ENCODE results near the gene GLT1D1.

Gene GLT1D1

GRCh38 chr12:128916425-128916824 lies 63.1 kb downstream of the GLT1D1 start:
- no peak for DNase-seq

DNA sequence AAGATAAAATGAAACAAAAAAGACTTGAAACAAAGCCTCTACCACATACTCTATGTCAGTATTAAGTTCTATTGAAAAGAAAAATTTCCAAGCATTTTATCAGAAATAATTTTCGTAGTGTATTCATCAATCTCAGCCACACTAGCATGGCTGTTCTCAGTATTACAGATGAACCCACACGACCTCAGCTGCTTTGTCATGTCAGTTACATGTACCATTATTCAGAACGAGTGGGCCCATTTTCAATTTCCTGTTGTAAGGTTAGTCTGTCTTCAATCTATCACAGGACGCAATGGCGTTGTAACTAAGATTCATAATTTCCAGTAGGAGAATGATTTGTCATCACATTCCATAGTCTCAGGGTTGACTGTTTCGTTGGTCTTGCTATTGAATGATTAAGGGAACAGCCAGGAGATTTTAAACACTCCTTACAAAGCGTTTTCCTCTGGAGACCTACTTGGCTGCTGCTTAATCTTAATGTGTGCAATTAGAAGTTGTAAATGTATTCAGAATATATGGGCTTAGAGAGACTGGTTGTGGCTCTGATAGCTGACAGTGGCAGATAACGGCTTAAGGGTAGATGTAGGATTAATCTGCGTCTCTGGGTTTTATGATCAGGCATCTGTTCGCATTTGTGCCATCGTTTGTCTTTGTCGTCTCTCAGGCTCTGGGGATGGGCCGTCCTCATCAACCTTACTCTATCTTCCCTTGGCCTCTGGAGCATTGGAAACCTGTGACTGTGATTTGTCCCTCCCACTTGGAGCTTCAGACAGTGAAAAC lies 65.4 kb downstream of the GLT1D1 start:
- DNase-seq = no peak

DNA sequence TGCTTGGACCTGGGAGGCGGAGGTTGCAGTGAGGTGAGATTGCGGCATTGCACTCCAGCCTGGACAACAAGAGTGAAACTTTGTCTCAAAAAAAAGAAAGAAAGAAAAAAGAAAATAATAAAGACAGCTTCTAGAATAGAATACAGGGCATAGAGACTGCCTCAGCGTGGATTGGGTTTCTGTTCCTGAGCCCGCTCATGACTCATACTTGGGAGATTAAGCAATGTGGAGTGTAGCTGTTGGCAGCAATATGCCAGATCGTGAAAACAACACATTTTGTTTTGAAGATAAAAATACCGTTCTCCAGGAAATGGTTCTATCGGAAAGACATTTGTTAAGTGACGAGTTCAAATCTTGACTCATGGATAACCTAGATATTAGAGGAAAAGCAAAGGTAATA lies 67.2 kb downstream of the GLT1D1 start:
- DNase-seq = no peak

DNA sequence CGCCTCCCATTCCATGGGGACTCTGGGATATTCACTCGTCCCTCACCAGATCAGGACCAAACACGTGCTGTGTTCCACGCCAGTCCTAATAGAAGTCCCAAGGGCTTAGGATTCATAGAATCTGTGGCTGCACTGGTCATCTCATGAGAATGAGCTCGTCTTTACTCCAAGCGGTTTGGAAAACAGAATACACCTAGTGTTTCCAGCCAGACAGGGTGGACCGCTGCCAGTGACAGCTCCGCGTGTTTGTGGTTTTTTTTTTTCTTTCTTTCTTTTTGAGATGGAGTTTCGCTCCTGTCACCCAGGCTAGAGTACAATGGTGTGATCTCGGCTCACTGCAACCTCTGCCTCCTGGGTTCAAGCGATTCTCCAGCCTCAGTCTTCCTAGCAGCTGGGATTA lies 75.1 kb downstream of the GLT1D1 start:
- DNase-seq = no peak

- DNase-seq = no peak
These were observed 75.8 kb downstream of the GLT1D1 start for GRCh38 chr12:128929057-128929456.

GRCh38 chr12:128930606-128931005 lies 77.3 kb downstream of the GLT1D1 start:
- DNase-seq = no peak

- DNase-seq = no peak
These were observed 79.2 kb downstream of the GLT1D1 start for GRCh38 chr12:128932521-128932920.

DNA sequence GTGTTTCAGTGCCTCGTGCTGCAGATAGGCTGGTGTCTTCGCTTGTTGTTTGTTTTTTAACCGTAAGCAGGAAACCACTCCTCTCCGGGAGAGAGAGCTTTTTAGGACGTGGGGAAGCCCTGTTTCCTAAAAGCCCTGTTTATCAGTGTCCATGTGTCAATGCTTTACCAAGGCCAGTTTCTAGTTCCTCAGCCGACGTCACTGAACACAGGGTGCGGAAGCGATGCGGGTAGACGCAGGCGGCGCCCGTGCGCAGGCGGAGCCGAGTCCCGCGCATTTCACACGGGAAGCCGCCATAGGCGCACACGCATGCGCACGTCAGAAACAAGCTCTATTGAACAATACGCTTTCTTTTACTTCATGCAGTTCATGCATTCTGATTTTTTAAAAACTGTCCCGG lies 79.8 kb downstream of the GLT1D1 start:
- DNase-seq = no peak

DNA sequence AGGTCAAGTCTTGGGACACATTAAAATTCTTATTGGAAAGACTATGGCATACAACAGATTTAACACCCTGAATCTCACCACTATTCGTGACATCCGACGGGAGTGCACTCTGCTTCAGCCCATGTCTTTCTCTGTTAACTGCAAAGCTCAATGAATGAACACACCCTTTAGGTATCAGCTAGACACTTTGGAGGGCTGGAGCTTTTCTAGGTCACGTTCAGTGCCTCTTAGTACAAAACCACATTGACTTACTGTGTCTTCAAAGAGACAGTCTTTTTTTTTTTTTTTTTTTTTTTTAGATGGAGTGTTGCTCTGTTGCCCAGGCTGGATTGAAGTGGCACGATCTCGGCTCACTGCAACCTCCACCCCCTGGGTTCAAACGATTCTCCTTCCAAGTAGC lies 80.6 kb downstream of the GLT1D1 start:
- DNase-seq = no peak

DNA sequence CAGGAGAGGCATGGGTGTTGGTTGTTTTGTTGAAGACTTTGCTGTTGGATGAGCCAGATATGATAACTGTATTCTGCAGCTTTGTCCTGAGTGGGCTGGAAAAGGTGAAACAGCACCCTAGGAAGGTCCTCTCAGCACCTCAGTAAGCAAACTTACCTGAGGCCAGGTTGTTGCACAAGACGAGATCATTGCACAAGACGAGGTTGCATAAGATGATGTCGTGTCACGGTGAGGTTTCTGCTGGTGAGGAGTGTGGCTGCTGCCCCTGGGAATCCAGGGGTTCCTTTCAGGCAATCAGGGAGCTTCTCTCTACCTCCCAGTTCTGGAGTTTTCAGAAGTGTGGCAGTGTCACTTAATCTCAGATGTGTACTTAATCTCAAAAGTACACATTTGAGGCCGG lies 85.6 kb downstream of the GLT1D1 start:
- DNase-seq = no peak

- no peak for DNase-seq
These were observed 87.0 kb downstream of the GLT1D1 start for GRCh38 chr12:128940090-128940888.

GRCh38 chr12:128940974-128941373 lies 87.7 kb downstream of the GLT1D1 start:
- no peak for DNase-seq

DNA sequence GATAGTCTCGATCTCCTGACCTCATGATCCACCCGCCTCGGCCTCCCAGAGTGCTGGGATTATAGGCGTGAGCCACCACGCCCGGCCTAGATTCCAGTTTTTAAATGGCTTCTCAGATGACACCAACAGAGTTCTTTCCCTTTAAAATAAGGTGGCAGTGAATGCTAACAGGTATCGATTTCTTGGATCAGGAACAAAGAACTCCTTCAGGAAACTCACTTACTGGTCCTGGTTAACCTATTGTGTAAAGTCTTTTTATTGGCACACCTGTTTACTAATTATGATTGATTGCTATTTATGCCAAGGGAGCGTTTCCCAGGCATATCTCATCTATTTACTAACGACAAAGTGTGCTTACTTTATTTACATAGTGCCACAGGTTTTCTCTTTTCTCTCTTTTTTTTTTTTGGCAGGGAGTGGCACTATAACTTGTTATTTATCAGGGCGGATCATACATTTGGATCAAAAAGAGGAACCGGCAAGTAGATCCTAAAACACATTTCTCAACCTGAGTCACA lies 89.7 kb downstream of the GLT1D1 start:
- no peak for DNase-seq

DNA sequence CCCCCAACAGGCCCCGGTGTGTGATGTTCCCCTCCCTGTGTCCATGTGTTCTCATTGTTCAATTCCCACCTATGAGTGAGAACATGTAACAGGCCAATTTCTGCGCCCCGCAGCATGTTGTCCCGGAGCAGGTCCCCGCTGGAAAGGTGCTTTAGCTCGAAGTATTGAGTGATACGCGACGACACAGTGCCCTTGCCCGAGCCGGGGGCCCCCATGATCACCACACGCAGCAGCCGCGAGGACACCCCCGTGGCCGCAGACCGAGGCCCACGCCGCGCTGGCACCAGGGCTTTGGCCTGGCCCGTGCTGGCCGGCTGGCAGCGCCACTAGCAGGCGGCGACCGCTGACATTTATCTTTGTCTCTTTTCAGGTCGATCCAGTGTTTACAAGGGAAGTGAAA lies 91.7 kb downstream of the GLT1D1 start:
- DNase-seq = no peak

DNA sequence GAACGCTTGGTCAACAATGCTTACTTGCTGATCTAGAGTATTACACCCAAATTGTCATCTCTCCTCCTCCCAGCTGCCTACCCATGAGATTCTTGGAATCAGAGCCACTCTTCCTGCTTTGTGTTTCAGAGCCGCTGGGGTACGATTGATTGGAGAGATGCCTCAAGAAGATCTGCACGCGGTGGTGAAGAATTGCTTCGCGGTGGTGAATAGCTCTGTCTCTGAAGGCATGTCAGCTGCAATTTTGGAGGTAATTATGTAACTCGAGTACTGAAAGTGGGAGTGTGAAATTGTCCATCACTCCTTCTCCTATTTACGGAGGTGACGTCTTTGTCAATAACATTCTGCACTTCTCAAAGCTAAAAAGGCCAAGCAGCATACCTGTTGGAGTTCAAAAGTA lies 93.9 kb downstream of the GLT1D1 start:
- DNase-seq = no peak

GRCh38 chr12:128949086-128949485 lies 95.8 kb downstream of the GLT1D1 start:
- no peak for DNase-seq

- DNase-seq = no peak
These were observed 98.2 kb downstream of the GLT1D1 start for GRCh38 chr12:128951448-128951847.

- DNase-seq = no peak
These were observed 103.5 kb downstream of the GLT1D1 start for GRCh38 chr12:128956755-128957154.

- no peak for DNase-seq
These were observed 106.6 kb downstream of the GLT1D1 start for GRCh38 chr12:128959901-128960300.

DNA sequence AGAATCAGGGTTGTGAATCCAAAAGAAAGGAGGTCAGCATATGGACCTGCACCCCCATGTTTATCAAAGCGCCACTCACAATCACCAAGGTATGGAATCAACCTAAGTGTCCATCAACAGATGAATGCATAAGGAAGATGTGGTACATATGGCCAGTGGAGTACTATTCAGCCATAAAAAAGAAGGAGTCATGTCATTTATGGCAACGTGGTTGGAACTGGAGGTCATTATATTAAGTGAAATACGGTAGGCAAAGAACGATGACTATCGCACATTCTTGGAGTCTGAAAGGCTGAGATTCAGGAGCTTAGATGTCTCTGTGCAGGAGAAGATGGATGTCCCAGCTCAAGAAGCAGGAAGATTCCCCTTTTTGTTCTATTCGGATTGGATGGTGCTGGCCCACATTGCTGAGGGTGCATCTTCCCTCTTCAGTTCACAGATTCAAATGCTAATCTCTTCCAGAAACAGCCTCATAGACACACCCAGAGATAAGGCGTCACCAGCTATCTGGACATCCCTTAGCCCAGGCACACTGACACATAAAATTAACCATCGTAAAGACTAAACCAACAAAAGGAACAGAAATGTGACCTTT lies 108.1 kb downstream of the GLT1D1 start:
- DNase-seq = no peak

DNA sequence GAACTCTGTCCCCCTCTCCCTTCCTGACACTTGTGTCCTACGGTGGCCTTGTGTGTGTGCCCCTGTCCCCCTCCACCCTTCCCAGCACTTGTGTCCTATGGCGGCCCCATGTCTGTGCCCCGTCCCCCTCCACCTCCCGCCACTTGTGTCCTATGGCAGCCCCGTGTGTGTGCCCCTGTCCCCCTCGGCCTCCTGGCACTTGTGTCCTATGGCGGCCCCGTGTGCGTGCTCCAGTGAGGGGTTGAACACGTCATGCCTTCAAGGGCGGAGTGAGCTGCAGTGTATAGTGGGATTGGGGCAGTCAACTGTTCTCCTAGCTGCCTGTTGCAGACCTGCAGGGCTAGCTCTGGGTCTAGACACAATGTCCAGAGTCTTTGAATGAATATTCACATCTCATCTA lies 108.7 kb downstream of the GLT1D1 start:
- DNase-seq = no peak

- no peak for DNase-seq
These were observed 113.0 kb downstream of the GLT1D1 start for GRCh38 chr12:128966203-128966810.

GRCh38 chr12:128968668-128969067 lies 115.4 kb downstream of the GLT1D1 start:
- no peak for DNase-seq
